DND-41 (cell line): ENCODE results near the gene C2CD4A.
A peak's percentile ranks its signal among the peaks of the same experiment; 100 is the strongest.

Experiments used
- ATAC-seq: fragments of 200-7000 bp; cut with Tn5 transposase; 3 replicates; pipeline ENCODE4 v1.9.1; 2021; ENCODE audit warnings: low read depth; ENCODE audit not compliant: insufficient read depth
- DNase-seq: peaks from one replicate; pipeline ENCODE4 v3.0.0-alpha.2; 2020
- H2AFZ ChIP-seq: 2 replicates; pipeline ENCODE4 v1.6.0; 2012; ENCODE audit warnings: low read depth, low read length
- H3K27ac ChIP-seq: 2 replicates; pipeline ENCODE4 v1.5.1; 2012; ENCODE audit warnings: low read length, inconsistent platforms
- H3K27me3 ChIP-seq: fragments of 200-600 bp; sonication (generic); 2 replicates; pipeline ENCODE4 v1.6.0; 2012; ENCODE audit warnings: low read length, mild to moderate bottlenecking, inconsistent platforms; ENCODE audit not compliant: insufficient read depth, poor library complexity
- H3K36me3 ChIP-seq: 2 replicates; pipeline ENCODE4 v1.5.1; 2012; ENCODE audit warnings: low read length, inconsistent platforms; ENCODE audit not compliant: insufficient read depth
- H3K4me1 ChIP-seq: 2 replicates; pipeline ENCODE4 v1.5.1; 2012; ENCODE audit warnings: mild to moderate bottlenecking, low read length; ENCODE audit not compliant: insufficient read depth
- H3K4me2 ChIP-seq: 2 replicates; pipeline ENCODE4 v1.6.0; 2012; ENCODE audit warnings: mild to moderate bottlenecking, moderate library complexity, low read length, inconsistent platforms; ENCODE audit not compliant: insufficient read depth
- H3K4me3 ChIP-seq, 2 experiments: fragments of 200-600 bp in 1 of 2; shearing (Covaris generic) in 1 of 2; 2 replicates each; pipeline ENCODE4 v1.5.1; 2012 to 2016; ENCODE audit warnings: inconsistent platforms in 2 of 2, low read length in 2 of 2, mild to moderate bottlenecking in 2 of 2, low read depth in 1 of 2, moderate library complexity in 1 of 2
- H3K79me2 ChIP-seq: 2 replicates; pipeline ENCODE4 v1.6.0; 2012; ENCODE audit warnings: low read length, inconsistent platforms; ENCODE audit not compliant: insufficient read depth
- H3K9ac ChIP-seq: 2 replicates; pipeline ENCODE4 v1.6.0; 2012; ENCODE audit warnings: low read depth, mild to moderate bottlenecking, inconsistent platforms, low read length, moderate library complexity
- H3K9me3 ChIP-seq: 2 replicates; pipeline ENCODE4 v1.5.1; 2012; ENCODE audit warnings: low read length, moderate library complexity, mild to moderate bottlenecking, inconsistent platforms; ENCODE audit not compliant: insufficient read depth, severe bottlenecking
- H4K20me1 ChIP-seq: 2 replicates; pipeline ENCODE4 v1.6.0; 2012; ENCODE audit warnings: low read length; ENCODE audit not compliant: insufficient read depth
- CTCF ChIP-seq: IDR thresholded peaks from 2 replicates; pipeline ENCODE4 v1.5.1; 2012; ENCODE audit warnings: borderline replicate concordance, low read length, moderate library complexity, mild to moderate bottlenecking; ENCODE audit not compliant: poor library complexity, severe bottlenecking; ENCODE audit errors: extremely low read depth
- EZH2 ChIP-seq: IDR thresholded peaks from 3 replicates; pipeline ENCODE4 v1.6.1; 2012; ENCODE audit warnings: borderline replicate concordance, low read depth, mild to moderate bottlenecking, moderate library complexity, low read length, inconsistent platforms; ENCODE audit not compliant: severe bottlenecking

C2CD4A gene

DNA sequence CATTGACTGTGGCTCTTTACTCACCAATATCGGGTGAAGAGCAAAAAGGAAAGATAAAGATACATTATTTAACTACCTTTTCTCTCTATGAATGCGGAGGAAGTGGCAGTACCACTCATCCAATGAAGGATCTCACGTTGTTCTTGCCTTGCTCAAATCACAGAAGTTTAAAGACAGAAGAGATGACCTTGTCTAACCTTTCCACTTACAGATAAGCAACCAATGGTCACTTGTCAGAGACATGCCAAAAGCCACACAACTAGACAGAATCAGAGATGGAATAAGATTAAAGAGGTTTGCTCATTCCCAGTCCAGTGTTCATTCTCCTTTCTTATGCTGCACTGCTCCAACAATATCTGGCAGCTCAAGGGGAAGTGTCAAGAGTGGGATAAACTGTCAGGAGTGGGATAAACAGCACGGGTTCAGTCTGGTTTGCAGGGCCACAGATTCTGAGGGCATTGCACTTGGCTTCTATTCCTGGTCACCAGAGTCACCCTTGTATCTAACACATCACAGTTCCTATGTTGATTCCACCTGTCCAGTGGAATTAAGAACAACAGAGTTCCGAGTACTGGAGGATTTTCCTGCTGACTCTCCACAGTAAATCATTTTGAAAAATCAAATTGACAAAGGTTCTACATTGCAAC is 13.2 kb upstream of the C2CD4A start:
- H2AFZ ChIP-seq: no peak overlapping the region
- TF ChIP-seq EZH2: no peak
- TF ChIP-seq CTCF: no peak
- ATAC-seq (no peak), DNase-seq (no peak)
- H3K9ac ChIP-seq: no peak overlapping the region
- no peak overlapping the region for H3K4me2 ChIP-seq
- no peaks in the 10 kb centered on the region for H3K9me3 ChIP-seq
- no peaks in the 10 kb centered on the region for H3K27me3 ChIP-seq
- H4K20me1 ChIP-seq: peaks cover 20% of the 10 kb centered on the region; the same call in 1 of the 2 replicates
- no peak overlapping the region for H3K4me3 ChIP-seq
- peak overlapping the region; percentile 36; the same call in 1 of the 2 replicates for H3K27ac ChIP-seq
- H3K79me2 ChIP-seq: peaks cover 83% of the 10 kb centered on the region
- peaks cover 30% of the 10 kb centered on the region for H3K4me1 ChIP-seq
- peaks cover 3% of the 10 kb centered on the region; the same call in 1 of the 2 replicates for H3K36me3 ChIP-seq

DNA sequence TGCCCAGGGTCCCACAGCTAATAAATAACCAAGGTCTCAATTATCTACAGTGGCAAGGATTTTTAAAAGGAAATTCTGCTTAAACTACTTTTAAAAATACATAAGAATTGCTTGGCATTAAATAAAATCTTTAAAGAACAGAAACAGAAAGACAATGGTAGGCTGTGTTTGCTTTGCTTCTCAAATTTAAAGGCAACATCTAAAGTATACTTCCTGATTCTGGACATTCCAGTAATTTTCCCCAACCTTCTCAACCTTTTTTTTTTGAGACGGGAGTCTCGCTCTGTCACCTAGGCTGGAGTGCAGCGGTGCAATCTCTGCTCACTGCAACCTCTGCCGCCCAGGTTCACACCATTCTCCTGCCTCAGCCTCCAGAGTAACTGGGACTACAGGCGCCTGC is 11.8 kb upstream of the C2CD4A start:
- H3K27ac ChIP-seq: no peak overlapping the region
- DNase-seq (no peak), ATAC-seq (no peak)
- no peaks in the 10 kb centered on the region for H3K27me3 ChIP-seq
- H3K4me2 ChIP-seq: no peak overlapping the region
- H3K4me3 ChIP-seq: no peak overlapping the region
- H2AFZ ChIP-seq: no peak overlapping the region
- no peaks in the 10 kb centered on the region for H3K9me3 ChIP-seq
- peaks cover 20% of the 10 kb centered on the region; the same call in 1 of the 2 replicates for H4K20me1 ChIP-seq
- no peak overlapping the region for H3K9ac ChIP-seq
- H3K79me2 ChIP-seq: peaks cover 95% of the 10 kb centered on the region
- H3K36me3 ChIP-seq: peaks cover 3% of the 10 kb centered on the region
- H3K4me1 ChIP-seq: peaks cover 39% of the 10 kb centered on the region
- no peak for TF ChIP-seq EZH2
- TF ChIP-seq CTCF: no peak

DNA sequence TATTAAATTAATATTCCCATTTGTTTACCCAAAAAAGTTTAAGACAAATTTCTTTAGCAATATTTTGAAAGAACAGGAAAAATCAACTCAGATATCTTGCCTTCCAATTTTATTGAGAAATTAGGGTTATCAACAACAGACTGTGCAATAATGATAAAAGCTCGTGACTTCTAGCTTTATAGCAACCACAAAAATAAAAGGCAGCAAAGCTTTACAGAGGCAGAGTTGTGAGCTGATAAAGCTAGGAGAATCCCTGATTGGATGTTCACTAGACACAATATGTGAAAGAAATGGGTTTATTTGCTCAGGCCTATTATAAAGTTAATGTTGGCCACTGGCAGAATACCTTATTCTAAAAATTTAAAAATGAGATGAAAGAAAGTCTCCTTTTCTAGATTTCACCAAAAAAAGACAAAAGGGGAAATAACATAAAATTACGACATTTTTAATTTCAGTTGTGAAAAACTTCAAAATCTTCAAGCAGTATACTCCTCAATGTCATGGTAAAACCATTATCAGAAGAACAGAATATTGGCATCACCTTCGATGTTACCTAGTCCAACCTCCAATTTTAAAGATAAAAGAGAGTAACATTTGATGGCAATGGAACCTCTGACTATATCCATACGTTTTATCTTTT is 9.3 kb upstream of the C2CD4A start:
- Histone ChIP-seq H3K9ac (peak overlapping the region; percentile 45), H3K4me3 (peak overlapping the region in 1 of 2 experiments; percentile 43; a peak in 2 of 4 replicates), H3K4me2 (peak overlapping the region; percentile 98), H4K20me1 (peaks cover 20% of the 10 kb centered on the region; the same call in 1 of the 2 replicates), H3K27ac (peak overlapping the region; percentile 65), H3K4me1 (peaks cover 51% of the 10 kb centered on the region), H3K36me3 (no peaks in the 10 kb centered on the region; the same call in 1 of the 2 replicates), H3K79me2 (peaks cover 78% of the 10 kb centered on the region), H3K27me3 (no peaks in the 10 kb centered on the region), H2AFZ (no peak overlapping the region), H3K9me3 (no peaks in the 10 kb centered on the region)
- DNase-seq (no peak), ATAC-seq (no peak)
- TF ChIP-seq CTCF: no peak
- TF ChIP-seq EZH2: no peak
